B cell (primary cell): ENCODE measurements around the gene PACSIN2. TPM values are rescaled to one million over a fixed set of nuclear protein-coding genes. Genes with fewer than 3 reads are reported as not detected.
A peak's percentile ranks its signal among the peaks of the same experiment; 100 is the strongest.

Experiments used
- ATAC-seq: fragments of 200-7000 bp; cut with Tn5 transposase; one replicate; pipeline ENCODE4 v1.10.0; 2021; ENCODE audit warnings: low read depth, mild to moderate bottlenecking, moderate number of reproducible peaks, moderate library complexity
- CTCF ChIA-PET: fragments of 350-600 bp; sonication (Branson Sonifier 250); formaldehyde crosslinking; loops from one replicate; lab custom pipeline; 2021; ENCODE audit warnings: antibody characterized with exemption, inconsistent platforms; lab: Charles Lee
- POLR2A ChIA-PET: fragments of 350-600 bp; sonication (Branson Sonifier 250); formaldehyde crosslinking; loops from one replicate; lab custom pipeline; 2021; ENCODE audit warnings: antibody characterized with exemption; lab: Charles Lee
- DNase-seq: peaks from one replicate; pipeline ENCODE4 v3.0.0; 2013
- H2AFZ ChIP-seq: 2 replicates; pipeline ENCODE4 v1.6.1; 2012; ENCODE audit warnings: mild to moderate bottlenecking, low read depth, low read length; ENCODE audit not compliant: insufficient read depth, poor library complexity, severe bottlenecking
- H3K27ac ChIP-seq, 2 donors: 1 replicate in 1 of 2; 2 replicates in 1 of 2; pipeline ENCODE4 v1.5.1; 2012 to 2013; ENCODE audit warnings: low read length in 2 of 2, mild to moderate bottlenecking in 2 of 2, moderate library complexity in 1 of 2
- H3K27me3 ChIP-seq, 4 experiments: fragments of 200-600 bp in 1 of 4; sonication (generic) in 1 of 4; replicated peaks in 1 of 4; 1 replicate in 2 of 4; 2 replicates in 2 of 4; pipeline versions ENCODE4 v1.6.1 to v1.7.0; 2013 to 2016; ENCODE audit warnings: low read length in 3 of 4, mild to moderate bottlenecking in 2 of 4, mixed read lengths in 1 of 4, moderate library complexity in 1 of 4; ENCODE audit not compliant: insufficient read depth in 4 of 4, control insufficient read depth in 3 of 4; ENCODE audit errors: control extremely low read depth in 1 of 4
- H3K36me3 ChIP-seq, 2 experiments: replicated peaks in 1 of 2; 1 replicate in 1 of 2; 2 replicates in 1 of 2; pipeline versions ENCODE4 v1.6.1 to v1.7.1; 2013; ENCODE audit warnings: low read length in 1 of 2; ENCODE audit not compliant: insufficient read depth in 2 of 2, control insufficient read depth in 1 of 2; ENCODE audit errors: control extremely low read depth in 1 of 2, extremely low read depth in 1 of 2
- H3K4me1 ChIP-seq, 2 donors: fragments of 200-600 bp in 1 of 2; sonication (generic) in 1 of 2; 1 replicate in 1 of 2; 2 replicates in 1 of 2; pipeline versions ENCODE4 v1.5.1 to v1.6.1; 2013 to 2017; ENCODE audit warnings: low read length in 2 of 2; ENCODE audit not compliant: control insufficient read depth in 2 of 2, insufficient read depth in 2 of 2
- H3K4me2 ChIP-seq: replicated peaks from 2 replicates; pipeline ENCODE3; 2012; ENCODE audit warnings: mild to moderate bottlenecking, low read depth, low read length; ENCODE audit not compliant: poor library complexity, severe bottlenecking
- H3K4me3 ChIP-seq, 5 experiments: fragments of 200-600 bp in 1 of 5; sonication (generic) in 1 of 5; 1 replicate in 3 of 5; 2 replicates in 2 of 5; pipeline versions ENCODE4 v1.5.1 to v1.7.0; 2011 to 2016; ENCODE audit warnings: low read length in 4 of 5, mild to moderate bottlenecking in 4 of 5, low read depth in 2 of 5, control low read depth in 1 of 5, moderate library complexity in 1 of 5; ENCODE audit not compliant: insufficient read depth in 1 of 5; ENCODE audit errors: control extremely low read depth in 1 of 5, extremely low read depth in 1 of 5
- H3K79me2 ChIP-seq: fragments of 200-600 bp; sonication (generic); one replicate; pipeline ENCODE4 v1.6.0; 2016; ENCODE audit warnings: low read length; ENCODE audit not compliant: control insufficient read depth, insufficient read depth
- H3K9ac ChIP-seq: fragments of 200-600 bp; sonication (generic); 2 replicates; pipeline ENCODE4 v1.6.1; 2017; ENCODE audit warnings: mild to moderate bottlenecking, low read length, moderate library complexity
- H3K9me3 ChIP-seq, 3 donors: one replicate each; pipeline versions ENCODE4 v1.6.1 to v1.7.1; 2013; ENCODE audit warnings: low read length in 2 of 3; ENCODE audit not compliant: control insufficient read depth in 2 of 3, insufficient read depth in 1 of 3; ENCODE audit errors: control extremely low read depth in 1 of 3
- H4K20me1 ChIP-seq: 2 replicates; pipeline ENCODE4 v1.6.0; 2012; ENCODE audit warnings: mild to moderate bottlenecking, low read length; ENCODE audit not compliant: insufficient read depth, control insufficient read depth, poor library complexity, severe bottlenecking
- H3K27ac Mint-ChIP-seq: one replicate; pipeline ENCODE4 v1.8.0; 2021; ENCODE audit warnings: mixed read lengths
- H3K27me3 Mint-ChIP-seq: one replicate; pipeline ENCODE4 v1.8.0; 2021; ENCODE audit warnings: mixed read lengths
- H3K4me1 Mint-ChIP-seq: one replicate; pipeline ENCODE4 v1.8.0; 2021; ENCODE audit warnings: mixed read lengths
- H3K4me3 Mint-ChIP-seq: one replicate; pipeline ENCODE4 v1.8.0; 2021; ENCODE audit warnings: mixed read lengths
- H3K9me3 Mint-ChIP-seq: one replicate; pipeline ENCODE4 v1.8.0; 2022; ENCODE audit warnings: mixed read lengths; ENCODE audit not compliant: insufficient read depth
- EZH2 ChIP-seq: IDR thresholded peaks from 2 replicates; pipeline ENCODE4 v1.6.1; 2012; ENCODE audit warnings: borderline replicate concordance, low read depth, mild to moderate bottlenecking, moderate library complexity, low read length; ENCODE audit not compliant: insufficient read depth, poor library complexity, severe bottlenecking
- WGBS: methylation state at CpG from one replicate; pipeline ENCODE4 v1.1.5; 2013; ENCODE audit warnings: missing lambda C conversion rate; ENCODE audit not compliant: insufficient coverage; 5-methylcytosine and 5-hydroxymethylcytosine counted together
- intact Hi-C: fragments of 100-400 bp; cut with micrococcal nuclease; formaldehyde crosslinking; loops from one replicate; pipeline ENCODE4 v1.10.0; 2022
- polyA plus RNA-seq: library from polyadenylated mRNA; depleted of rRNA; stranded (reverse); fragments of >200 nt; gene quantifications from 2 replicates; pipeline ENCODE4 v1.2.3, GENCODE V29; 2012
- total RNA-seq, 2 donors: library from RNA; stranded (reverse); fragments of 120-200 nt in 1 of 2; gene quantifications; 1 replicate in 1 of 2; 2 replicates in 1 of 2; pipeline versions ENCODE4 v1.2.3 to v1.2.4, GENCODE V29; 2013 to 2022
- TF ChIP-seq, protein P1 (sequence below): fragments of 200-600 bp; IDR thresholded peaks from one replicate; pipeline ENCODE4 v1.8.0; 2022; ENCODE audit warnings: antibody characterized with exemption, mild to moderate bottlenecking

Gene PACSIN2
- total and polyA plus RNA-seq, 2 donors (not counting 1 experiment from before 2014, with no cell fraction given) = 26.9 to 59.3 TPM

DNA sequence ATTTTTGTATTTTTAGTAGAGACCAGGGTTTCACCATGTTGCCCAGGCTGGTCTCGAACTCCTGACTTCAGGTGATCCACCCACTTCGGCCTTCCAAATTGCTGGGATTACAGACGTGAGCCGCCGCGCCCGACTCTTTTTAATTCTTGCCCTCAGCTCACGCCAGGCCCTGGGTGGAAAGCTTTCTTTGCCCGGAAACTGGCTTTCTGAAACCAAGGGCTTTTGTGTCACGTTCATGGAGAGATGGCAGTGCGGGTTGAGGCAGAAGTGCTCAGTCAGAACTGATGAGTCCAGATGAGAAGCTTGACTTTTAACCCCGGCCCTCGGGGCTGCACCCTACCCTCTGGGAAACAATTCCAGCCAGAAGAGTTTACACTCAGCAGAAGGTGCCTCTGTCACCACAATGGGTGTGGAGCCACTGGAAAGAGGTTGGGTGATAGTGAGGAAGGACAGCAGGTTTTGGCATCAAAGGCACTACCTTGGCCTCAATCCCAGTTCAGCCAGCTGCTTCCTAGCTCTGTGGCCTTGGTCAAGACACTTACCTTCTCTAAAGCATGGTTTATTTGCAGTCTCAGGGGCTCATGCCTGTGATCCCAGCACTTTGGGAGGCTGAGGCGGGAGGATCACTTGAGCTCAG, 157.0 kb downstream of the PACSIN2 start:
- WGBS = over 99% methylated on average over 13 of the region's 14 CpGs
- peaks cover 0 to 13% (median 0%) of the 10 kb centered on the region in 3 donors for H3K9me3 ChIP-seq
- H3K4me2 ChIP-seq = peak overlapping the region; percentile 83
- peak overlapping the region in 1 of 2 donors; percentile 86 for H3K27ac ChIP-seq
- H3K4me3 ChIP-seq = peak overlapping the region in 2 of 5 experiments; percentile 53
- H2AFZ ChIP-seq = peak overlapping the region; percentile 80
- Mint-ChIP-seq H3K27ac (peak overlapping the region; percentile 26), H3K4me1 (peaks cover 31% of the 10 kb centered on the region), H3K27me3 (no peaks in the 10 kb centered on the region), H3K9me3 (no peaks in the 10 kb centered on the region), H3K4me3 (peak overlapping the region; percentile 84)
- ATAC-seq (no peak), DNase-seq (peak; percentile 31)
- H3K36me3 ChIP-seq = peaks cover 0 to 3% of the 10 kb centered on the region in 2 experiments
- TF ChIP-seq EZH2 = no peak
- TF ChIP-seq, protein P1, sequence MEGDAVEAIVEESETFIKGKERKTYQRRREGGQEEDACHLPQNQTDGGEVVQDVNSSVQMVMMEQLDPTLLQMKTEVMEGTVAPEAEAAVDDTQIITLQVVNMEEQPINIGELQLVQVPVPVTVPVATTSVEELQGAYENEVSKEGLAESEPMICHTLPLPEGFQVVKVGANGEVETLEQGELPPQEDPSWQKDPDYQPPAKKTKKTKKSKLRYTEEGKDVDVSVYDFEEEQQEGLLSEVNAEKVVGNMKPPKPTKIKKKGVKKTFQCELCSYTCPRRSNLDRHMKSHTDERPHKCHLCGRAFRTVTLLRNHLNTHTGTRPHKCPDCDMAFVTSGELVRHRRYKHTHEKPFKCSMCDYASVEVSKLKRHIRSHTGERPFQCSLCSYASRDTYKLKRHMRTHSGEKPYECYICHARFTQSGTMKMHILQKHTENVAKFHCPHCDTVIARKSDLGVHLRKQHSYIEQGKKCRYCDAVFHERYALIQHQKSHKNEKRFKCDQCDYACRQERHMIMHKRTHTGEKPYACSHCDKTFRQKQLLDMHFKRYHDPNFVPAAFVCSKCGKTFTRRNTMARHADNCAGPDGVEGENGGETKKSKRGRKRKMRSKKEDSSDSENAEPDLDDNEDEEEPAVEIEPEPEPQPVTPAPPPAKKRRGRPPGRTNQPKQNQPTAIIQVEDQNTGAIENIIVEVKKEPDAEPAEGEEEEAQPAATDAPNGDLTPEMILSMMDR = no peak
- peaks cover 27 to 50% of the 10 kb centered on the region in 2 donors for H3K4me1 ChIP-seq
- CTCF ChIA-PET = interaction anchor here (0.5 to 2.1 kb wide), 3 partner anchors 9 to 109 kb away, joined by 4 to 23 read pairs (median 4); no protein-coding TSS in a partner anchor
- peak overlapping the region; percentile 75 for H3K9ac ChIP-seq
- POLR2A ChIA-PET = no interaction called here
- peaks cover 35% of the 10 kb centered on the region for H3K79me2 ChIP-seq
- intact Hi-C loops = loop anchor here (1.0 to 5.0 kb wide), 5 partner anchors 9 to 243 kb away; partner anchors contain the start of gene PACSIN2
- no peaks in the 10 kb centered on the region for H3K27me3 ChIP-seq
- peaks cover 5% of the 10 kb centered on the region for H4K20me1 ChIP-seq
